Nephron progenitor cell (in vitro differentiated cells): ENCODE data around the gene EVA1A.

Experiments
- DNase-seq: peaks from one replicate; pipeline ENCODE4 v3.0.0; 2021
- H3K27ac Mint-ChIP-seq: 2 replicates; pipeline ENCODE4 v1.8.0; 2021; ENCODE audit warnings: mild to moderate bottlenecking, moderate library complexity, mixed read lengths
- H3K27me3 Mint-ChIP-seq: 2 replicates; pipeline ENCODE4 v1.8.0; 2021; ENCODE audit warnings: mild to moderate bottlenecking, low read depth, mixed read lengths; ENCODE audit not compliant: poor library complexity
- H3K36me3 Mint-ChIP-seq: 2 replicates; pipeline ENCODE4 v1.8.0; 2021; ENCODE audit warnings: low read depth, mixed read lengths
- H3K4me1 Mint-ChIP-seq: 2 replicates; pipeline ENCODE4 v1.8.0; 2021; ENCODE audit warnings: mixed read lengths
- H3K4me3 Mint-ChIP-seq: 2 replicates; pipeline ENCODE4 v1.8.0; 2021; ENCODE audit warnings: mild to moderate bottlenecking, moderate library complexity, mixed read lengths
- H3K9me3 Mint-ChIP-seq: 2 replicates; pipeline ENCODE4 v1.8.0; 2021; ENCODE audit warnings: mild to moderate bottlenecking, moderate library complexity, mixed read lengths
- TF ChIP-seq, protein P1 (sequence below): fragments of 200-600 bp; sonication (generic); IDR thresholded peaks from 2 replicates; pipeline ENCODE4 v1.5.0; 2021; ENCODE audit warnings: antibody characterized with exemption

The EVA1A gene

DNA sequence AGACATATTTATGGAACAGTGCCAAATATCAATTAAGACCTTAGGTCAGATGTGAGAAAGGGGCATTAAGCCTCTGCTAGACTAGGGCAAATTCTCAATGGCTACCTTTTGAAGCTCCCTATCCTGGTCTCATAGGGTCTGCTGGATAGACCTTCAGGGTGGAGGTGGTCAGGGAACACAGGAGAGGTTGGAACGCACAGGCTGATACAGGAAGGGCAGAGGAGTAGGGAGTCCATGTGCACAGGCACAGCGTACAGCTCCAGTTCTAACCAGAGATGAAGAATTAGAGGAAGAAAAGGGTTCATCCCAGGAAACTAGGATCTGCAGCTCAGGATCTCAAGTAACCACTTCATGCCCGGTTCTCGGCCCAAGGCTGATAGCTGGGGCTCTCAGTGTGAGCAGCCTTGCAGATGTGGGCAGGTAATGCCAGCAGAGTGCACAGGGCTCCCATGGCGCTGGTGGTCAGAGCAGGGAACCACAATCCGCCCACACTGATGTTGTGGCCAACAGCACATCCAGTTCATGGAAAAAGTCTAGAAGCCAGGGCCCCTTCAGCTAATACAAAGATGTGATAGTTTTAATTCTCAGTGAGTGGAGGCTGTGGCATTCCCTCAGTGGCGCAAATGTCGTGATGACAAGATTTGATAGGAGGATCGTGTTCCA, 3.4 kb upstream of the EVA1A start:
- DNase-seq = no peak
- Mint-ChIP-seq H3K27ac (no peak overlapping the region), H3K4me3 (no peak overlapping the region), H3K27me3 (peaks cover 20% of the 10 kb centered on the region), H3K36me3 (no peaks in the 10 kb centered on the region), H3K9me3 (no peaks in the 10 kb centered on the region), H3K4me1 (peaks cover 43% of the 10 kb centered on the region)
- TF ChIP-seq, protein P1, sequence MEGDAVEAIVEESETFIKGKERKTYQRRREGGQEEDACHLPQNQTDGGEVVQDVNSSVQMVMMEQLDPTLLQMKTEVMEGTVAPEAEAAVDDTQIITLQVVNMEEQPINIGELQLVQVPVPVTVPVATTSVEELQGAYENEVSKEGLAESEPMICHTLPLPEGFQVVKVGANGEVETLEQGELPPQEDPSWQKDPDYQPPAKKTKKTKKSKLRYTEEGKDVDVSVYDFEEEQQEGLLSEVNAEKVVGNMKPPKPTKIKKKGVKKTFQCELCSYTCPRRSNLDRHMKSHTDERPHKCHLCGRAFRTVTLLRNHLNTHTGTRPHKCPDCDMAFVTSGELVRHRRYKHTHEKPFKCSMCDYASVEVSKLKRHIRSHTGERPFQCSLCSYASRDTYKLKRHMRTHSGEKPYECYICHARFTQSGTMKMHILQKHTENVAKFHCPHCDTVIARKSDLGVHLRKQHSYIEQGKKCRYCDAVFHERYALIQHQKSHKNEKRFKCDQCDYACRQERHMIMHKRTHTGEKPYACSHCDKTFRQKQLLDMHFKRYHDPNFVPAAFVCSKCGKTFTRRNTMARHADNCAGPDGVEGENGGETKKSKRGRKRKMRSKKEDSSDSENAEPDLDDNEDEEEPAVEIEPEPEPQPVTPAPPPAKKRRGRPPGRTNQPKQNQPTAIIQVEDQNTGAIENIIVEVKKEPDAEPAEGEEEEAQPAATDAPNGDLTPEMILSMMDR = no peak

- H3K9me3 Mint-ChIP-seq = no peaks in the 10 kb centered on the region
- H3K4me1 Mint-ChIP-seq = peaks cover 47% of the 10 kb centered on the region
- no peak for DNase-seq
- no peak overlapping the region for H3K27ac Mint-ChIP-seq
- H3K27me3 Mint-ChIP-seq = peaks cover 20% of the 10 kb centered on the region
- no peak overlapping the region for H3K4me3 Mint-ChIP-seq
- H3K36me3 Mint-ChIP-seq = no peaks in the 10 kb centered on the region
- TF ChIP-seq, protein P1 = no peak
Measured at GRCh38 chr2:75563591-75563990, 2.9 kb upstream of the EVA1A start.

GRCh38 chr2:75562513-75562864, 1.8 kb upstream of the EVA1A start:
- Mint-ChIP-seq H3K27me3 (peaks cover 22% of the 10 kb centered on the region), H3K9me3 (no peaks in the 10 kb centered on the region), H3K4me1 (peaks cover 56% of the 10 kb centered on the region), H3K36me3 (no peaks in the 10 kb centered on the region), H3K4me3 (peak overlapping the region; percentile 17), H3K27ac (no peak overlapping the region)
- DNase-seq = no peak
- TF ChIP-seq, protein P1 = no peak

GRCh38 chr2:75561566-75562512, 1.1 kb upstream of the EVA1A start:
- Mint-ChIP-seq H3K27me3 (peaks cover 22% of the 10 kb centered on the region), H3K9me3 (no peaks in the 10 kb centered on the region), H3K4me3 (peak overlapping the region; percentile 98), H3K4me1 (peaks cover 61% of the 10 kb centered on the region), H3K36me3 (no peaks in the 10 kb centered on the region), H3K27ac (no peak overlapping the region)
- no peak for DNase-seq
- TF ChIP-seq, protein P1 = no peak

DNA sequence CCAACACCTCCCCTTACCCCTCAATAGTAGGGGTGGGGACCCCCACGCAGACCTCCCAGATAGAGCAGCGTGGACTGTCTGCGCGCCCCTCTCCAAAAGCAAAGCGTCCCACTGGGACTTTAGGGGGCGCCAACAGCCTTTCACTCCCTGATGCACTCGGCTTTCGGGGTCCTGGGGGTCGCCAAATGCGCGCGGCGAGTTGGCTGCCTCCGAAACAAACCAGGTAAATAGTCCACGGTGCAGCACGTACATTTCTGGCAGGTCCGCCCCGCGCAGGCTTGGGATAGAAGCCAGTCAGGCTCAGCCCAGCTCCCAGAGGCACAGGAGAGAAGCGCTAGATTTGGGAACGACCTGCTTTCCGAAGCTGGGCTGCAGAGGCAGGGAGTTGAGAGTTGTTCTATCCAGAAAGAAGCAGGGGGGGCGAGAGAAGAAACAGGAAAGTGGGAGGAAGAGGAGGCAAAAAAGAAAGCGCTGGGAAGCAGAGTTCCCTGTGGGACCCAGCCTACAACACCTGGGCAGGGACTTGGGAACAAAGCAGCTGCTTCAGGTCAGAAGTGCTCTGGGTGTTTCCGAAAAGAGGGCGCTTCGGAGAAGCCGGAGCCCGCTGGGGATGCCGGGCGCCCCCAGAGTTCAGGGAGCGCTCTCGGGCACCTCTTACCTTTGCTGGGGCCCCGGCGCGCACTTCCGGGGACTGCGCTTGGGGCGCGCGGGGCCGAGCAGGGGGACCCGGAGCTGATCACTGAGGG, 544 bp downstream of the EVA1A start:
- H3K27me3 Mint-ChIP-seq = peaks cover 27% of the 10 kb centered on the region
- TF ChIP-seq, protein P1 = peak; percentile 28
- H3K36me3 Mint-ChIP-seq = no peaks in the 10 kb centered on the region
- peaks cover 66% of the 10 kb centered on the region for H3K4me1 Mint-ChIP-seq
- peak overlapping the region; percentile 98 for H3K4me3 Mint-ChIP-seq
- H3K27ac Mint-ChIP-seq = no peak overlapping the region
- peak; percentile 49 for DNase-seq
- H3K9me3 Mint-ChIP-seq = no peaks in the 10 kb centered on the region
